HEK293 (cell line): ENCODE results near the gene NAALADL2.

ENCODE experiments used
- CTCF ChIP-seq: fragments of 450-650 bp; formaldehyde crosslinking; IDR thresholded peaks from 2 replicates; pipeline ENCODE4 v1.5.1; 2016; ENCODE audit warnings: missing biosample characterization, missing genetic modification characterization
- GLI2 ChIP-seq: fragments of 450-650 bp; formaldehyde crosslinking; IDR thresholded peaks from 2 replicates; pipeline ENCODE4; 2017; ENCODE audit warnings: missing biosample characterization, missing genetic modification characterization, low read depth, borderline replicate concordance
- IKZF3 ChIP-seq: fragments of 450-650 bp; IDR thresholded peaks from 2 replicates; pipeline ENCODE4 v1.5.0; 2018; ENCODE audit warnings: missing biosample characterization, mild to moderate bottlenecking, missing genetic modification characterization, moderate library complexity
- KLF16 ChIP-seq: fragments of 450-650 bp; formaldehyde crosslinking; IDR thresholded peaks from 2 replicates; pipeline ENCODE4 v1.5.1; 2017; ENCODE audit warnings: missing biosample characterization, missing genetic modification characterization
- KLF8 ChIP-seq: fragments of 450-650 bp; formaldehyde crosslinking; IDR thresholded peaks from 2 replicates; pipeline ENCODE4 v1.5.1; 2016; ENCODE audit warnings: missing biosample characterization, missing genetic modification characterization
- REST ChIP-seq: fragments of 450-650 bp; formaldehyde crosslinking; IDR thresholded peaks from 2 replicates; pipeline ENCODE4 v1.5.1; 2016; ENCODE audit warnings: missing biosample characterization, missing genetic modification characterization
- ZBTB7A ChIP-seq: fragments of 450-650 bp; formaldehyde crosslinking; IDR thresholded peaks from 2 replicates; pipeline ENCODE4 v1.5.1; 2016; ENCODE audit warnings: low read depth, missing biosample characterization, missing genetic modification characterization
- ZNF248 ChIP-seq: fragments of 450-650 bp; formaldehyde crosslinking; IDR thresholded peaks from 2 replicates; pipeline ENCODE4 v1.5.1; 2017; ENCODE audit warnings: missing biosample characterization, missing genetic modification characterization
- ZNF292 ChIP-seq: fragments of 450-650 bp; formaldehyde crosslinking; IDR thresholded peaks from 2 replicates; pipeline ENCODE4 v1.5.1; 2016; ENCODE audit warnings: low read depth, missing biosample characterization, missing genetic modification characterization, borderline replicate concordance
- ZNF433 ChIP-seq: fragments of 450-650 bp; formaldehyde crosslinking; IDR thresholded peaks from 2 replicates; pipeline ENCODE4 v1.5.1; 2016; ENCODE audit warnings: missing biosample characterization, missing genetic modification characterization, low read depth
- ZNF529 ChIP-seq: fragments of 450-650 bp; formaldehyde crosslinking; IDR thresholded peaks from 2 replicates; pipeline ENCODE4 v1.5.1; 2017; ENCODE audit warnings: missing genetic modification characterization, missing biosample characterization; ENCODE audit not compliant: insufficient replicate concordance
- ZNF549 ChIP-seq: fragments of 450-650 bp; IDR thresholded peaks from 2 replicates; pipeline ENCODE4 v1.5.1; 2018; ENCODE audit warnings: missing biosample characterization, missing genetic modification characterization, mild to moderate bottlenecking, inconsistent platforms, moderate library complexity
- ZNF660 ChIP-seq: fragments of 450-650 bp; IDR thresholded peaks from 2 replicates; pipeline ENCODE4 v1.5.1; 2018; ENCODE audit warnings: missing biosample characterization, mild to moderate bottlenecking, missing genetic modification characterization
- TF ChIP-seq, protein P1 (sequence below): fragments of 450-650 bp; formaldehyde crosslinking; IDR thresholded peaks from 2 replicates; pipeline ENCODE4 v1.5.1; 2017; ENCODE audit warnings: missing biosample characterization, missing genetic modification characterization

DNA sequence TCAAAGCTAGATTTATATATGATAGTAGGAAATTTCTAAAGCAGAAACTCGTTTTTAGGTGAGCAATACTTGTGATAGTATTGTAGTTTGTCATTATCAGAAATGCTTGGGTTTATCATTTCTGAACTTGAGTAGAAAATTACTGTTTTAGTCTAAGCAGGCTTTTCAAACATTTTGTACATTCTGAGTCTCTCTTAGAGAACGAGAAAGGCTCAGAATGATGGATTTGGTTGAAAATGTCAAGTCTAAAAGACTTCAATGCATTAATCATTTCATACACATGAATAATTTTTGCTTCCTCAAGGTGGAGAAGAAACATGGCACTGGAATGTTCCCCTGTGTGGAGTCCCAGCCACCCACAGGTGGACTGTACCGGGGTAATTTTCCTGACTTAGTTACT lies 387.1 kb downstream of the NAALADL2 start:
- TF ChIP-seq CTCF (no peak), ZNF529 (tag by site-specific recombination) (no peak), GLI2 (no peak), ZNF549 (tag by site-specific recombination) (no peak), IKZF3 (tag by site-specific recombination) (no peak), ZNF660 (tag by site-specific recombination) (no peak), ZNF292 (tag by site-specific recombination) (no peak), KLF16 (tag by site-specific recombination) (no peak), REST (tag by site-specific recombination) (no peak), ZNF433 (tag by site-specific recombination) (no peak), ZBTB7A (tag by site-specific recombination) (no peak), KLF8 (tag by site-specific recombination) (no peak), ZNF248 (tag by site-specific recombination) (no peak)
- TF ChIP-seq, protein P1, sequence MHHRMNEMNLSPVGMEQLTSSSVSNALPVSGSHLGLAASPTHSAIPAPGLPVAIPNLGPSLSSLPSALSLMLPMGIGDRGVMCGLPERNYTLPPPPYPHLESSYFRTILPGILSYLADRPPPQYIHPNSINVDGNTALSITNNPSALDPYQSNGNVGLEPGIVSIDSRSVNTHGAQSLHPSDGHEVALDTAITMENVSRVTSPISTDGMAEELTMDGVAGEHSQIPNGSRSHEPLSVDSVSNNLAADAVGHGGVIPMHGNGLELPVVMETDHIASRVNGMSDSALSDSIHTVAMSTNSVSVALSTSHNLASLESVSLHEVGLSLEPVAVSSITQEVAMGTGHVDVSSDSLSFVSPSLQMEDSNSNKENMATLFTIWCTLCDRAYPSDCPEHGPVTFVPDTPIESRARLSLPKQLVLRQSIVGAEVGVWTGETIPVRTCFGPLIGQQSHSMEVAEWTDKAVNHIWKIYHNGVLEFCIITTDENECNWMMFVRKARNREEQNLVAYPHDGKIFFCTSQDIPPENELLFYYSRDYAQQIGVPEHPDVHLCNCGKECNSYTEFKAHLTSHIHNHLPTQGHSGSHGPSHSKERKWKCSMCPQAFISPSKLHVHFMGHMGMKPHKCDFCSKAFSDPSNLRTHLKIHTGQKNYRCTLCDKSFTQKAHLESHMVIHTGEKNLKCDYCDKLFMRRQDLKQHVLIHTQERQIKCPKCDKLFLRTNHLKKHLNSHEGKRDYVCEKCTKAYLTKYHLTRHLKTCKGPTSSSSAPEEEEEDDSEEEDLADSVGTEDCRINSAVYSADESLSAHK (tag by site-specific recombination), result no peak
